ENCODE results near the gene KCNK7. TPM values are rescaled to one million over a fixed set of nuclear protein-coding genes. Genes with fewer than 3 reads are reported as not detected.

Gene KCNK7
- total RNA-seq, 4 donors from 2014 or later = 1.2 TPM; not detected in 3

DNA sequence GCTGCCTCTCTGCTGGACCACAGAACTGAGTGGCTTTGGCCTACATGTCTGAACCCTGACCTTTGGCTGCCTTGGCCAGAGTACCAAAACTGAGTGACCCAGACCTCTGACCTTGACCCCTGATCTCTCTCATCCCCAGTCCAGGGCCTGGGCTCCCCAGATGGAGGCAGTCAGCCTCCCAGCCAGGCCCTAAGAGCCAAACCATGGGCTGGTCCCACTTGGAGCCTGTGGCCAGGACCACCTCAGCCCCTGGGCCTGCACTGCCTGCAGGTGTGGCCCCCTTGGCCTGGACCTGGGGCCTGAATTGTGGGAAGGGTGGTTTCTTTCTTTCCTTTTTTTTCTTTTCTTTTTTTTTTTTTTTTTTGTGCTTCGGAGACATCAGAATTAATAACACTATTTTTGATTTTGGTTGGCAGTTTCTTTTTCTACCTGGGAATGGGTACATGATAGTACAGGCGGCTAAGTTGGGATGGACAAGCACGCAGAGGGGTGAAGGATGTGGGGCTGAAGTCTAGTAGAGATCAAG, 41.5 kb upstream of the KCNK7 start:
- intact Hi-C loops (cut with DNase I) = no loop called here
- WGBS, 2 donors = 94% methylated on average over 3 of the region's 3 CpGs
- H3K4me1 ChIP-seq = peaks cover 4 to 36% of the 10 kb centered on the region in 2 donors
- no peak for DNase-seq
- no peak overlapping the region for H3K4me3 ChIP-seq (replicated peaks in 1 of 3)
- H3K27ac ChIP-seq = no peak overlapping the region
- TF ChIP-seq, protein P1, sequence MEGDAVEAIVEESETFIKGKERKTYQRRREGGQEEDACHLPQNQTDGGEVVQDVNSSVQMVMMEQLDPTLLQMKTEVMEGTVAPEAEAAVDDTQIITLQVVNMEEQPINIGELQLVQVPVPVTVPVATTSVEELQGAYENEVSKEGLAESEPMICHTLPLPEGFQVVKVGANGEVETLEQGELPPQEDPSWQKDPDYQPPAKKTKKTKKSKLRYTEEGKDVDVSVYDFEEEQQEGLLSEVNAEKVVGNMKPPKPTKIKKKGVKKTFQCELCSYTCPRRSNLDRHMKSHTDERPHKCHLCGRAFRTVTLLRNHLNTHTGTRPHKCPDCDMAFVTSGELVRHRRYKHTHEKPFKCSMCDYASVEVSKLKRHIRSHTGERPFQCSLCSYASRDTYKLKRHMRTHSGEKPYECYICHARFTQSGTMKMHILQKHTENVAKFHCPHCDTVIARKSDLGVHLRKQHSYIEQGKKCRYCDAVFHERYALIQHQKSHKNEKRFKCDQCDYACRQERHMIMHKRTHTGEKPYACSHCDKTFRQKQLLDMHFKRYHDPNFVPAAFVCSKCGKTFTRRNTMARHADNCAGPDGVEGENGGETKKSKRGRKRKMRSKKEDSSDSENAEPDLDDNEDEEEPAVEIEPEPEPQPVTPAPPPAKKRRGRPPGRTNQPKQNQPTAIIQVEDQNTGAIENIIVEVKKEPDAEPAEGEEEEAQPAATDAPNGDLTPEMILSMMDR (IDR thresholded peaks at IDR 0.05) = no peak
- TF ChIP-seq POLR2A (IDR thresholded peaks at IDR 0.05) = no peak
- no peaks in the 10 kb centered on the region for H3K27me3 ChIP-seq
- peaks cover 32 to 34% of the 10 kb centered on the region in 2 donors for H3K36me3 ChIP-seq
- H3K9me3 ChIP-seq = no peaks in the 10 kb centered on the region

DNA sequence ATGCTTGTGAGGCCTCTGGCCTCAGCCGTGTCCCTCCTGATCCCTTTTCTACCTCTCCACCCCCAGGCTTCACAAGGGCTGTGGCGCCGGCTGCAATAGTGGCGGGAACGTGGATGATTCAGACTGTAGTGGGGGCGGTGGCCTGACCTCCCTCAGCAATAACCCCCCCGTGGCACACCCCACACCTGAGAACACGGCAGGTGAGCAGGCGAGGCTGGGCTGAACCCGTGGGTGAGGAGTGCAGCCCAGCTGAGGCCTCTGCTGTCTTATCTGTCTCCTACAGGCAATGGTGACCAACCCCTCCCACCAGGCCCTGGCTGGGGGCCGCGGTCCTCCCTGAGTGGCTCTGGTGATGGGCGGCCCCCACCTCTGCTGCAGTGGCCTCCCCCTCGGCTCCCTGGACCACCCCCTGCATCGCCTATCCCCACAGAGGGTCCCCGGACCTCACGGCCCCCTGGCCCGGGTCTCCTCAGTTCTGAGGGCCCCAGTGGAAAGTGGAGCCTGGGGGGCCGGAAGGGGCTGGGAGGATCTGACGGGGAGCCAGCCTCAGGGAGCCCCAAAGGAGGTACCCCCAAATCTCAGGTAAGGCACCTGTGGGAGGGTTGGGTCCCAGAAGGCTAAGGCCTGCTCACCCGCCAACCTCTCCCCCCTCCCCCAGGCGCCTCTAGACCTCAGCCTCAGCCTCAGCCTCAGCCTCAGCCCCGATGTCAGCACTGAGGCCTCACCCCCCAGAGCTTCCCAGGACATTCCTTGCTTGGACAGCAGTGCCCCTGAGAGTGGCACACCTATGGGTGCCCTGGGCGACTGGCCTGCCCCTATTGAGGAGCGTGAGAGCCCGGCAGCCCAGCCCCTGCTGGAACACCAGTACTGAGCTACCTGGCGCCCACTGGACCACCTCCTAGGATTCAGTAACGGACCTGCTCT, 40.8 kb upstream of the KCNK7 start:
- Histone ChIP-seq H3K36me3 (peaks cover 32 to 39% of the 10 kb centered on the region in 2 donors), H3K27ac (no peak overlapping the region), H3K4me3 (replicated peaks in 1 of 3) (no peak overlapping the region), H3K4me1 (peaks cover 4 to 36% of the 10 kb centered on the region in 2 donors), H3K27me3 (no peaks in the 10 kb centered on the region), H3K9me3 (no peaks in the 10 kb centered on the region)
- no peak for DNase-seq
- intact Hi-C loops (cut with DNase I) = no loop called here
- no peak for TF ChIP-seq POLR2A (IDR thresholded peaks at IDR 0.05)
- TF ChIP-seq, protein P1 (IDR thresholded peaks at IDR 0.05) = no peak
- 91 to 100% methylated on average over 4 to 14 of the region's 28 CpGs for WGBS, 2 donors

DNA sequence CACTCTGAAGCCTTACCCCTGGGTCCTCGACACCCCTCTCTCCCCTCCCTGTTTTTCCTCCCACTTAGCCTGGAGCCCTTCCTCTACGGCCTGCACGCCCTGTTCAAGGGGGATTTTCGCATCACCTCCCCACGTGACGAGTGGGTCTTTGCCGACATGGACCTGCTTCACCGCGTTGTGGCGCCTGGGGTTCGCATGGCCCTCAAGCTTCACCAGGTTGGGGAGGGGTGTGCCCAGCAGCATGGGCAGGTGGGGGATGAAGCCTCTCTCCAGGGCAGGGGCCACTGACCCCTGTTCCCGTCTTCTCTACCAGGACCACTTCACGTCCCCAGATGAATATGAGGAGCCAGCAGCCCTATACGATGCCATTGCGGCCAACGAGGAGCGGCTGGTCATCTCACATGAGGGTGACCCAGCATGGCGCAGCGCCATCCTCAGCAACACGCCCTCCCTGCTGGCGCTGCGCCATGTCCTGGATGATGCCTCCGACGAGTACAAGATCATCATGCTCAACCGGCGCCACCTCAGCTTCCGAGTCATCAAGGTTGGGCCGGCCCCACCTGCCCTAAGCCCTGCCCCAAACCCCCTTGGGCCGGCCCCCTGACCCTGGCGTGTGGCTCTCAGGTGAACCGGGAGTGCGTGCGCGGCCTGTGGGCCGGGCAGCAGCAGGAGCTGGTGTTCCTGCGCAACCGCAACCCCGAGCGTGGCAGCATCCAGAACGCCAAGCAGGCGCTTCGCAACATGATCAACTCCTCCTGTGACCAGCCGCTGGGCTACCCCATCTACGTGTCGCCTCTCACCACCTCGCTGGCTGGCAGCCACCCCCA, 39.5 kb upstream of the KCNK7 start:
- no peak for TF ChIP-seq POLR2A (IDR thresholded peaks at IDR 0.05)
- TF ChIP-seq, protein P1 (IDR thresholded peaks at IDR 0.05) = no peak
- no peak for DNase-seq
- intact Hi-C loops (cut with DNase I) = no loop called here
- WGBS, 2 donors = 95 to 96% methylated on average over 20 to 34 of the region's 46 CpGs
- H3K27me3 ChIP-seq = no peaks in the 10 kb centered on the region
- H3K4me3 ChIP-seq (replicated peaks in 1 of 3) = no peak overlapping the region
- H3K36me3 ChIP-seq = peaks cover 42 to 49% of the 10 kb centered on the region in 2 donors
- peaks cover 4 to 30% of the 10 kb centered on the region in 2 donors for H3K4me1 ChIP-seq
- no peak overlapping the region for H3K27ac ChIP-seq
- H3K9me3 ChIP-seq = no peaks in the 10 kb centered on the region

DNA sequence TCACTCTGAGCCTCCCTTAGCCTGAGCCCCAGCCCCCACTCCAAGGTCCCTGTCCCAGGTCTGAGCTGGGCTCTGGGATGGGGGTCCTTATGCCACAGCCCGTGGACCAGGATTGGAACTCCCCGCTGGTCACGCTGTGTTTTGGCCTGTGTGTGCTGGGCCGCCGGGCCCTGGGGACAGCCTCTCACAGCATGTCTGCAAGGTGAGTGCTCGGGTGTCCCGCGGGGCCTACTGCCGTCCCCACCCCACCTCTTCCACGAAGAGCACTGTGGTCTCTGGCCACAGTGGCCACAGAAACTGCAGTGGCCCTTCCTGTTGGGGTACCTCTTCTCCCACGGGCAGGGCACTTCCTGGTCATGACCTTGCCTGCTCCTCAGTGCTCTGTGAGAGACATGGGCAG, 38.8 kb upstream of the KCNK7 start:
- WGBS, 2 donors = 90 to 93% methylated on average over 3 to 10 of the region's 11 CpGs
- peaks cover 4 to 23% of the 10 kb centered on the region in 2 donors for H3K4me1 ChIP-seq
- H3K4me3 ChIP-seq (replicated peaks in 1 of 3) = no peak overlapping the region
- no peaks in the 10 kb centered on the region for H3K27me3 ChIP-seq
- TF ChIP-seq, protein P1 (IDR thresholded peaks at IDR 0.05) = no peak
- no peak for TF ChIP-seq POLR2A (IDR thresholded peaks at IDR 0.05)
- peaks cover 47 to 56% of the 10 kb centered on the region in 2 donors for H3K36me3 ChIP-seq
- no peak overlapping the region for H3K27ac ChIP-seq
- intact Hi-C loops (cut with DNase I) = no loop called here
- DNase-seq = no peak
- H3K9me3 ChIP-seq = no peaks in the 10 kb centered on the region

All from thyroid gland (tissue), 4 donors.